ENCODE data around the gene SULF2. TPM values are rescaled to one million over a fixed set of nuclear protein-coding genes. Genes with fewer than 3 reads are reported as not detected.

The SULF2 gene
- total and polyA plus RNA-seq, 2 donors (not counting 1 experiment from before 2014, with no cell fraction given): 1.2 to 1.7 TPM

- ChIA-PET POLR2A (no interaction called here), CTCF (no interaction called here)
- H3K27ac ChIP-seq (ENCODE audit: low read length in 2 of 2): no peak overlapping the region
- no peak overlapping the region for H2AFZ ChIP-seq (ENCODE audit: insufficient read depth, low read depth, low read length, poor library complexity, severe bottlenecking)
- WGBS (ENCODE audit: insufficient coverage): 88% methylated on average over 23 of the region's 23 CpGs
- intact Hi-C loops (cut with micrococcal nuclease): no loop called here
- H3K4me2 ChIP-seq (replicated peaks; ENCODE audit: low read depth, low read length, poor library complexity, severe bottlenecking): no peak overlapping the region
- DNase-seq: no peak
- no peak for TF ChIP-seq EZH2 (IDR thresholded peaks at IDR 0.05; ENCODE audit: borderline replicate concordance, insufficient read depth, low read depth, low read length, poor library complexity, severe bottlenecking)
- no peak for TF ChIP-seq CTCF (IDR thresholded peaks at IDR 0.05)
- H3K36me3 ChIP-seq (replicated peaks in 1 of 2; ENCODE audit: control extremely low read depth in 1 of 2, control insufficient read depth in 1 of 2, extremely low read depth in 1 of 2, insufficient read depth in 2 of 2, low read length in 1 of 2): no peaks in the 10 kb centered on the region
- Mint-ChIP-seq H3K4me1 (peaks cover 7% of the 10 kb centered on the region), H3K4me3 (no peak overlapping the region), H3K27ac (no peak overlapping the region), H3K27me3 (no peaks in the 10 kb centered on the region), H3K9me3 (ENCODE audit: insufficient read depth) (no peaks in the 10 kb centered on the region)
- ATAC-seq (ENCODE audit: low read depth): no peak
- H3K4me1 ChIP-seq (ENCODE audit: control insufficient read depth in 2 of 2, insufficient read depth in 2 of 2, low read length in 2 of 2): peaks cover 0 to 7% of the 10 kb centered on the region in 2 donors
- H3K9ac ChIP-seq (ENCODE audit: low read length): no peak overlapping the region
- no peak overlapping the region for H3K4me3 ChIP-seq (ENCODE audit: control extremely low read depth in 1 of 5, extremely low read depth in 1 of 5, insufficient read depth in 1 of 5, low read depth in 2 of 5, low read length in 4 of 5)
- H4K20me1 ChIP-seq (ENCODE audit: control insufficient read depth, insufficient read depth, low read length, poor library complexity, severe bottlenecking): peaks cover 13% of the 10 kb centered on the region
- no peaks in the 10 kb centered on the region for H3K27me3 ChIP-seq (replicated peaks in 1 of 4; ENCODE audit: control extremely low read depth in 1 of 4, control insufficient read depth in 3 of 4, insufficient read depth in 4 of 4, low read length in 3 of 4)
- H3K9me3 ChIP-seq (ENCODE audit: control extremely low read depth in 1 of 3, control insufficient read depth in 2 of 3, insufficient read depth in 1 of 3, low read length in 2 of 3): no peaks in the 10 kb centered on the region
- no peaks in the 10 kb centered on the region for H3K79me2 ChIP-seq (ENCODE audit: control insufficient read depth, insufficient read depth, low read length)
Observed at GRCh38 chr20:47668313-47669151, 116.7 kb downstream of the SULF2 start.

- CTCF ChIA-PET: no interaction called here
- no peaks in the 10 kb centered on the region for H3K27me3 Mint-ChIP-seq
- H3K4me1 ChIP-seq (ENCODE audit: control insufficient read depth in 2 of 2, insufficient read depth in 2 of 2, low read length in 2 of 2): peaks cover 0 to 7% of the 10 kb centered on the region in 2 donors
Observed at GRCh38 chr20:47667531-47668312, 117.6 kb downstream of the SULF2 start.

More at GRCh38 chr20:47667531-47668312, 117.6 kb downstream of the SULF2 start:
- no peak overlapping the region for H3K4me3 ChIP-seq (ENCODE audit: control extremely low read depth in 1 of 5, extremely low read depth in 1 of 5, insufficient read depth in 1 of 5, low read depth in 2 of 5, low read length in 4 of 5)
- TF ChIP-seq CTCF (IDR thresholded peaks at IDR 0.05): no peak
- no peak for TF ChIP-seq EZH2 (IDR thresholded peaks at IDR 0.05; ENCODE audit: borderline replicate concordance, insufficient read depth, low read depth, low read length, poor library complexity, severe bottlenecking)
- Mint-ChIP-seq H3K4me3 (no peak overlapping the region), H3K9me3 (ENCODE audit: insufficient read depth) (no peaks in the 10 kb centered on the region), H3K27ac (no peak overlapping the region), H3K4me1 (peaks cover 7% of the 10 kb centered on the region)
- H3K36me3 ChIP-seq (replicated peaks in 1 of 2; ENCODE audit: control extremely low read depth in 1 of 2, control insufficient read depth in 1 of 2, extremely low read depth in 1 of 2, insufficient read depth in 2 of 2, low read length in 1 of 2): no peaks in the 10 kb centered on the region
- no peaks in the 10 kb centered on the region for H3K27me3 ChIP-seq (replicated peaks in 1 of 4; ENCODE audit: control extremely low read depth in 1 of 4, control insufficient read depth in 3 of 4, insufficient read depth in 4 of 4, low read length in 3 of 4)
- no peaks in the 10 kb centered on the region for H3K9me3 ChIP-seq (ENCODE audit: control extremely low read depth in 1 of 3, control insufficient read depth in 2 of 3, insufficient read depth in 1 of 3, low read length in 2 of 3)
- intact Hi-C loops (cut with micrococcal nuclease): no loop called here
- ATAC-seq (ENCODE audit: low read depth) (no peak), DNase-seq (no peak)
- POLR2A ChIA-PET: no interaction called here
- no peak overlapping the region for H2AFZ ChIP-seq (ENCODE audit: insufficient read depth, low read depth, low read length, poor library complexity, severe bottlenecking)
- no peak overlapping the region for H3K9ac ChIP-seq (ENCODE audit: low read length)
- no peaks in the 10 kb centered on the region for H3K79me2 ChIP-seq (ENCODE audit: control insufficient read depth, insufficient read depth, low read length)
- 61% methylated on average over 16 of the region's 19 CpGs for WGBS (ENCODE audit: insufficient coverage)
- peaks cover 18% of the 10 kb centered on the region for H4K20me1 ChIP-seq (ENCODE audit: control insufficient read depth, insufficient read depth, low read length, poor library complexity, severe bottlenecking)
- no peak overlapping the region for H3K27ac ChIP-seq (ENCODE audit: low read length in 2 of 2)
- H3K4me2 ChIP-seq (replicated peaks; ENCODE audit: low read depth, low read length, poor library complexity, severe bottlenecking): no peak overlapping the region
